T-helper 1 cell treated with Interleukin-12 subunit alpha and Interleukin-12 subunit beta and Interleukin-4 antibody, amounts not matched to agents 30 μg/mL and 1 μg/mL, for 36 hours (primary cell): ENCODE results near the gene RPL31.

Experiments
- H3K27ac Mint-ChIP-seq: one replicate; pipeline ENCODE4 v1.8.0; 2021; ENCODE audit warnings: mild to moderate bottlenecking, mixed read lengths
- H3K27me3 Mint-ChIP-seq: one replicate; pipeline ENCODE4 v1.8.0; 2021; ENCODE audit warnings: low read depth, mixed read lengths
- H3K36me3 Mint-ChIP-seq: one replicate; pipeline ENCODE4 v1.8.0; 2021; ENCODE audit warnings: low read depth, mixed read lengths
- H3K4me1 Mint-ChIP-seq: one replicate; pipeline ENCODE4 v1.8.0; 2021; ENCODE audit warnings: low read depth, mixed read lengths
- H3K4me3 Mint-ChIP-seq: one replicate; pipeline ENCODE4 v1.8.0; 2021; ENCODE audit warnings: mild to moderate bottlenecking, moderate library complexity, mixed read lengths
- H3K9me3 Mint-ChIP-seq: one replicate; pipeline ENCODE4 v1.8.0; 2021; ENCODE audit warnings: mixed read lengths

RPL31 gene

DNA sequence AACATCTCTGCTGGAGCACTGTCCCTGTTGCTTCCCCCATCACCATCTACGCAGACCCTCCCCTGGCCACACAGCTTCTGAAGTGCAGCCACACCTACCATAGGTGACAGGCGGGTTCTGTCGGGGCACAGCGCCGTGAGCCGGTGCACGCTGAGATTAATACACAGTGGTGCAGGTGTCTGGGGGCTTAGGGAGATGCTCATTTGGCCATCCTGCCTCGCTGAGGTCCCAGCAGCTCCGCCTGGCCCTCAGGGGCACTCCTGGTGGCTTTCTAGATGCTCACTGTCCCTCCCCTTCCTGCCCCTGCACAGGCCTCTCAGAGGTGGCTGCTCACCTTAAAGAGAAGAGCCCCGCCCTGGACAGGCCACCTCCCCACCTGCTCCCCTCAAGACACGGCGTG is 18.9 kb upstream of the RPL31 start:
- Mint-ChIP-seq H3K9me3 (no peaks in the 10 kb centered on the region), H3K27me3 (no peaks in the 10 kb centered on the region), H3K4me3 (no peak overlapping the region), H3K4me1 (peaks cover 2% of the 10 kb centered on the region), H3K36me3 (no peaks in the 10 kb centered on the region), H3K27ac (no peak overlapping the region)

DNA sequence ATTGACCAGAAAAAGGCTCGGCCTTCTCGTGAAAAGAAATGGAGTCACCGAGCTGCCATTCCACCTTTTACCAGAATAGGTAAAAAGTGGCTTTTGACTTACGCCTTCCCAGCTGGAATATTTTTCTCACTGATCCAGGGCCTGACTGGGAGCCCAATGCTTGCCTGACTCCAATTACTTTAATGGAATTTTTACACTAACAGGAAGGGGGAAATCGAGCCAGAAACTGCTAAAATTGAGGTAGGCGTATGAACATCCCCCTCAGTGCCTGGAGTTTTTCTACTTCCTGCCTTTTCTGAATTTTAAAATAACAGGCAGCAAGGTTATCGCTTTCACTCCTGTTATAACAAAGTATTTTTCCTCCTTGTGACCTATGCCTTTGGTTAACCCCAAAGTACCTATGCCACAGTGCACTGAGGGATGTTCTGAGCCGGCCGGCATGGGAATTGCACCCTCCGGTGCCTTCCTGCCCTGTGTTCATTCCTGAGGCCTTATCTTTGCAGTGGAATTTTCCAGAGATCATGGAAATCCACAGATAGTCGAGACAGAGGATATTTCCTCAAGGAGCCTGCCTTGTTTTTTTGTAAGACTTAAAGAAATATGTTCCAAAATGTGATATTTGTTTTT is 18.3 kb upstream of the RPL31 start:
- Mint-ChIP-seq H3K9me3 (no peaks in the 10 kb centered on the region), H3K36me3 (no peaks in the 10 kb centered on the region), H3K4me1 (peaks cover 2% of the 10 kb centered on the region), H3K27ac (no peak overlapping the region), H3K4me3 (no peak overlapping the region), H3K27me3 (no peaks in the 10 kb centered on the region)

DNA sequence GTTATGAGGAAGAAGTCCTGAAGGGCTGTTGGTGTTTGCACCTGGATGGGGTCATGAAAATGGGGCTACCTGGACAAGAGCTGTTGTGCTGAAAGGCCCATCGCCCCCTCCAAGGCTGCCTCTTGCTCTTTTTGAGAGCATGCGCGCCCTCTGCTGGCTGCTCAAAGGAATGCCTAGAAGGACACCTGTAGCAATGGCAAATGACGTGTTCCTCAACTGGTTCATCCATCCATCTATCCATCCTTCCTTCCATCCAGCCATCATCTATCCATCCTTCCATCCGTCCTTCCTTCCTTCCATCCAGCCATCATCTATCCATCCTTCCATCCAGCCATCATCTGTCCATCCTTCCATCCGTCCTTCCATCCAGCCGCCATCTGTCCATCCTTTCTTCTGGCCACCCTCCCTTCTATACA is 17.2 kb upstream of the RPL31 start:
- Mint-ChIP-seq H3K27ac (no peak overlapping the region), H3K27me3 (no peaks in the 10 kb centered on the region), H3K4me3 (no peak overlapping the region), H3K9me3 (no peaks in the 10 kb centered on the region), H3K4me1 (peaks cover 2% of the 10 kb centered on the region), H3K36me3 (no peaks in the 10 kb centered on the region)

DNA sequence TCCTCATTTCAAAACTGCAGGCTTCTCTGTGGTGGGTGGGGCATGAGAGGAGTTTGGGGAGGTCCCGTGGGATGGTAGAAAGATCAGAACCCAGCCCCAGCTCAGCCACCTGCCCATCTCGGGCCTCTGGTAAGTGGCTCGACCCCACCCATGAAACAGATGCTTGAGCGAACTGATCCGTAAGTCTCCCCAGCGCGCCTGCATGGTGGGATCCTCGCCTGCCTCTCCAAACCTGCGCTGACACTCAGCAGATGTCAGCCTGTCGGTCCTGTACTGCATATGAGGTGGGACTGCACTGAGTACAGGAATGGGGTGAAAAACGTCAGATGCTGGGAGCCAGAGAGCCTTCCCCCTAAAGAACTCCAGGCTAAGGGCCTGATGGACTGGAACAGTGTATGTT is 15.9 kb upstream of the RPL31 start:
- Mint-ChIP-seq H3K4me1 (peaks cover 2% of the 10 kb centered on the region), H3K27me3 (no peaks in the 10 kb centered on the region), H3K9me3 (no peaks in the 10 kb centered on the region), H3K27ac (no peak overlapping the region), H3K36me3 (no peaks in the 10 kb centered on the region), H3K4me3 (no peak overlapping the region)

DNA sequence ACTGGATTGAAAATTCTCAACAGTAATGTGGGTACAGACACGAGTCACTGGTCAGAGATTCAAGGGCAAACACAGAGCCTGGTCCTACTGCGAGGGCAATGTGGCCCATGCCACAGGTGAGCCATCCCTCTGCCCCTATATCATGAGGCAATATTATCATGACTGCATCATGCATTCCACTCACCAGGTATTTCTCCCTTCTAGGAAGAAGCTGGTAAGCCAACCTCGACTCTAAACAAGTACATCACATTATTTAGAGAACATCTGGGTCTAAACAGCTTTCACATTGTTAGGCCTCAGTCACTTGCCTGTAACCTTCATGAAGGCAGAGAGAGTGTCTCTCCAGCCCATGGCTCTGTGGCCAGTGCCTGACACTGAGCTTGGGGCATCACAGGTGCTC is 14.6 kb upstream of the RPL31 start:
- Mint-ChIP-seq H3K9me3 (no peaks in the 10 kb centered on the region), H3K36me3 (no peaks in the 10 kb centered on the region), H3K4me3 (no peak overlapping the region), H3K27ac (no peak overlapping the region), H3K4me1 (peaks cover 3% of the 10 kb centered on the region), H3K27me3 (no peaks in the 10 kb centered on the region)

DNA sequence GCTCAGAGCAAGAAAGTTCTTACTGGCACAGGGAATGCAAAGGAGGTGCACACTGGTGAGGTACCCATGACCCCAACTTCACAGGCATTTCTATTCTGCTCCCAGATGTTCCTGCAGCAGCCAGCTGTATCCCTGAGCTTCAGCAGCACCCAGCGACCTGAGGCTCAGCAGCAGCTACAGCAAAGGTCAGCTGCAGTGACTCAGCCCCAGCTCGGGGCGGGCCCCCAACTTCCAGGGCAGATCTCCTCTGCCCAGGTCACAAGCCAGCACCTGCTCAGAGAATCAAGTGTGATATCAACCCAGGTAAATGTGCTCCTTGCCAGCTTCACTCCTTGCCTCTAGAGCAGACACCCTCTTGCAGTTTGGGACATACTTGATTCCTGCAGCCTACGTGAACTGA is 14.1 kb upstream of the RPL31 start:
- Mint-ChIP-seq H3K27me3 (no peaks in the 10 kb centered on the region), H3K36me3 (no peaks in the 10 kb centered on the region), H3K4me3 (no peak overlapping the region), H3K9me3 (no peaks in the 10 kb centered on the region), H3K27ac (no peak overlapping the region), H3K4me1 (peaks cover 4% of the 10 kb centered on the region)

GRCh38 chr2:100988630-100989417 is 13.3 kb upstream of the RPL31 start:
- no peak overlapping the region for H3K27ac Mint-ChIP-seq
- no peak overlapping the region for H3K4me3 Mint-ChIP-seq
- H3K27me3 Mint-ChIP-seq = no peaks in the 10 kb centered on the region
- H3K9me3 Mint-ChIP-seq = no peaks in the 10 kb centered on the region
- peaks cover 4% of the 10 kb centered on the region for H3K4me1 Mint-ChIP-seq
- H3K36me3 Mint-ChIP-seq = no peaks in the 10 kb centered on the region

DNA sequence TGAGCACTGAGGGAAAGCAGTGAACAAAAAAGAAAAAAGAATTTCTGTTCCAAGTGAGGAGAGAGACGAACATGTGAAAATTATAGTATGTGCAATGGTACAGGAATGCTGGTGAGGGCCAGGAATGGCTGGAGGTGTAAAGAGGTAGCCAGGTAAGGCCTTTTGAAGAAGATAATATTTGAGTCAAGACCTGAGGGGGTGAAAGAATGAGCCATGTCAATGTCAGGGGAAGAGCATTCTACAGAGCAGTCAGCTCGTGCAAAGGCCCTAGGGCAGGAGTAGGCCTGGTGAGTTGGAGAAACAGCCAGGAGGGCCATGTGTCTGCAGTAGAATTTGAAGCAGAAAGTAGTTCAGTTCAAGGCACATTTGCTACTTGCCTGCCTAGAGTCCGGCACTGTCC is 12.4 kb upstream of the RPL31 start:
- peaks cover 4% of the 10 kb centered on the region for H3K4me1 Mint-ChIP-seq
- no peak overlapping the region for H3K27ac Mint-ChIP-seq
- no peak overlapping the region for H3K4me3 Mint-ChIP-seq
- no peaks in the 10 kb centered on the region for H3K27me3 Mint-ChIP-seq
- H3K9me3 Mint-ChIP-seq = no peaks in the 10 kb centered on the region
- no peaks in the 10 kb centered on the region for H3K36me3 Mint-ChIP-seq

DNA sequence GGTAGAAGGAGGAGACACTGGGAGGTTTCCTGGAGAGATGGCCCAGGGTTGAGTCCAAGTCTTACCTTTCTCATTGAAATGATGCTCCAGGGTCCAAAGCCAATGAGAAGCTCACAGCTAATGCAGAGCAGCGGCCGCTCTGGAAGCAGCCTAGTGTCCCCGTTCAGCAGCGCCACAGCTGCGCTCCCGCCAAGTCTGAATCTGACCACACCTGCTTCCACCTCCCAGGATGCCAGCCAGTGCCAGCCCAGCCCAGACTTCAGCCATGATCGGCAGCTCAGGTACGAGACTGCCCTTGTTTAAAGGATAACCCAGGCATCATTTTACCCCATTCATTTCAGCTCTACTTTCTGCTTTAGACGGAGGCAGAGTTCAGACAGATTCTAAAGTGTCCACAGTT is 11.9 kb upstream of the RPL31 start:
- no peak overlapping the region for H3K27ac Mint-ChIP-seq
- no peak overlapping the region for H3K4me3 Mint-ChIP-seq
- no peaks in the 10 kb centered on the region for H3K27me3 Mint-ChIP-seq
- H3K4me1 Mint-ChIP-seq = peaks cover 2% of the 10 kb centered on the region
- H3K36me3 Mint-ChIP-seq = no peaks in the 10 kb centered on the region
- no peaks in the 10 kb centered on the region for H3K9me3 Mint-ChIP-seq

GRCh38 chr2:100990650-100991403 is 11.3 kb upstream of the RPL31 start:
- Mint-ChIP-seq H3K27me3 (no peaks in the 10 kb centered on the region), H3K4me1 (peaks cover 2% of the 10 kb centered on the region), H3K4me3 (no peak overlapping the region), H3K27ac (no peak overlapping the region), H3K9me3 (no peaks in the 10 kb centered on the region), H3K36me3 (no peaks in the 10 kb centered on the region)

DNA sequence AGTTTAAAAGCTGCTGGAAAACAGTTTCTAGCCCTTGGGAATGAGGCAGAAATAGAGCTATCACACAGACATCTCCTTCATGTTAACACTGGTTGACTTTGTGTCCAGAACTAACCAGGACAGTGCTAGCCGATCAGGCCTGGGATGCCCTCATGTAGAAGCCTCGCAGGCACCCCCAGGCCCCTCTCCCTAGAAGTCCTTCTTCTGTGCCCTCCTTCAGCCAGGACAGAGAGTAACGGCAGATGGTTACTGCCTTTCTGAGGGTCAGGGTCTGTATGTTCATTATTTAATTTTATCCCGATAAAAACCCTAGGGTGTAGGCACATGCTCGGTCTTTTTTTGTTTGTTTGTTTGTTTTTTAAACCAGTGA is 10.7 kb upstream of the RPL31 start:
- Mint-ChIP-seq H3K4me3 (no peak overlapping the region), H3K27ac (no peak overlapping the region)

DNA sequence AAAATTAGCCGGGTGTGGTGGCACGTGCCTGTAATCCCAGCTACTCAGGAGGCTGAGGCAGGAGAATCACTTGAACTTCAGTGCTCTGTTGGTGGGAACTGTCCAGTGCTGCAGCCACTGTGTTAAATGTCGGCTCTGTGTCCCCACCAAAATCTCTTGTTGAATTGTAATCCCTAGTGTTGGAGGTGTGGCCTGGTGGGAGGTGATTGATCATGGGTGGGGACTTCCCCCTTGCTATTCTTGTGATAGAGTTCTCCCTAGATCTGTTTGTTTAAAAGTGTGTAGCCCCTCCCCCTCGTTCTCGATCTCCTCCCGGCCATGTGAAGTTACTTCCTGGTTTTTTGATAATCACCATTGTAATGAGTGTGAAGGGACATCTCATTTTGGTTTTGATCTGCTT is 9.8 kb upstream of the RPL31 start:
- no peaks in the 10 kb centered on the region for H3K36me3 Mint-ChIP-seq
- peaks cover 2% of the 10 kb centered on the region for H3K4me1 Mint-ChIP-seq
- H3K27ac Mint-ChIP-seq = no peak overlapping the region
- H3K4me3 Mint-ChIP-seq = no peak overlapping the region
- no peaks in the 10 kb centered on the region for H3K27me3 Mint-ChIP-seq
- no peaks in the 10 kb centered on the region for H3K9me3 Mint-ChIP-seq

More for the DNA sequence above, 10.7 kb upstream of the RPL31 start:
- Mint-ChIP-seq H3K9me3 (no peaks in the 10 kb centered on the region), H3K27me3 (no peaks in the 10 kb centered on the region), H3K36me3 (no peaks in the 10 kb centered on the region), H3K4me1 (peaks cover 2% of the 10 kb centered on the region)

DNA sequence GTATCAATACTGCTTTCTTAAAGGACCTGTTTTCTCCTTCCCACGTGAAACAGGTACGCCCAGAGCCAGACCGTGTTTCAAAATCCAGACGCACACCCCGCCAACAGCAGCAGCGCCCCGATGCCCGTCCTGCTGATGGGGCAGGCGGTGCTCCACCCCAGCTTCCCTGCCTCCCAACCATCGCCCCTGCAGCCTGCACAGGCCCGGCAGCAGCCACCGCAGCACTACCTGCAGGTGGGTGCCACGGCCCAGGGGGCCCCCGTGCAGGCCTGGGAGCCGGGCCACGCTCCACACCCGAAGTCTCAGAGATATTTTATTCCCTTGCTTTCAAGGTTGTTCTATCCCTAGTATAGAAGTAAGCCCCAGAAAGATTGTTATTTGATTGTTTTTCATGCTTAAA is 8.8 kb upstream of the RPL31 start:
- H3K27ac Mint-ChIP-seq = no peak overlapping the region
- H3K9me3 Mint-ChIP-seq = no peaks in the 10 kb centered on the region
- H3K4me1 Mint-ChIP-seq = peaks cover 2% of the 10 kb centered on the region
- no peaks in the 10 kb centered on the region for H3K36me3 Mint-ChIP-seq
- H3K27me3 Mint-ChIP-seq = no peaks in the 10 kb centered on the region
- no peak overlapping the region for H3K4me3 Mint-ChIP-seq

GRCh38 chr2:100995309-100996075 is 6.6 kb upstream of the RPL31 start:
- no peaks in the 10 kb centered on the region for H3K36me3 Mint-ChIP-seq
- H3K9me3 Mint-ChIP-seq = no peaks in the 10 kb centered on the region
- H3K27ac Mint-ChIP-seq = no peak overlapping the region
- peaks cover 3% of the 10 kb centered on the region for H3K27me3 Mint-ChIP-seq
- no peak overlapping the region for H3K4me3 Mint-ChIP-seq
- H3K4me1 Mint-ChIP-seq = peaks cover 2% of the 10 kb centered on the region
